Caco-2 (cell line): ENCODE data around the gene SLC22A7. TPM values are rescaled to one million over a fixed set of nuclear protein-coding genes. Genes with fewer than 3 reads are reported as not detected.

Experiments
- BruUV-seq: library from RNA; stranded (reverse); fragments of 400-500 nt; replicated peaks from 2 replicates; lab custom pipeline; 2021; lab: Mats Ljungman, UMichigan
- CTCF ChIA-PET: fragments of 300-600 bp; sonication (Branson Sonifier 250); formaldehyde crosslinking; loops from one replicate; lab custom pipeline; 2022; ENCODE audit warnings: antibody characterized with exemption; lab: Charles Lee
- POLR2A ChIA-PET: fragments of 300-600 bp; sonication (Branson Sonifier 250); formaldehyde crosslinking; loops from one replicate; lab custom pipeline; 2022; ENCODE audit warnings: antibody characterized with exemption; lab: Charles Lee
- DNase-seq, 2 experiments: peaks; one replicate each; pipeline versions ENCODE4 v3.0.0 to v3.0.0-alpha.2; 2020 to 2022
- H3K27me3 ChIP-seq: replicated peaks from 2 replicates; pipeline ENCODE4 v1.6.0; 2011; ENCODE audit warnings: low read length; ENCODE audit not compliant: control insufficient read depth, insufficient read depth
- H3K36me3 ChIP-seq: 2 replicates; pipeline ENCODE4 v1.5.1; 2011; ENCODE audit warnings: low read length; ENCODE audit not compliant: control insufficient read depth, insufficient read depth
- H3K4me1 ChIP-seq: fragments of 250-450 bp; sonication (Bioruptor Pico); 2 replicates; pipeline ENCODE4 v1.5.1; 2020; ENCODE audit warnings: mild to moderate bottlenecking
- H3K4me3 ChIP-seq: 2 replicates; pipeline ENCODE4 v1.5.1; 2011; ENCODE audit warnings: low read depth, mild to moderate bottlenecking, control low read depth, low read length
- H3K9me3 ChIP-seq: fragments of 250-450 bp; sonication (Bioruptor Pico); 2 replicates; pipeline ENCODE4 v1.5.1; 2020; ENCODE audit warnings: mild to moderate bottlenecking, moderate library complexity
- H3K27ac Mint-ChIP-seq: one replicate; pipeline ENCODE4 v1.8.0; 2022; ENCODE audit warnings: mixed read lengths; ENCODE audit not compliant: unreplicated experiment
- H3K27me3 Mint-ChIP-seq: one replicate; pipeline ENCODE4 v1.8.0; 2022; ENCODE audit warnings: mixed read lengths; ENCODE audit not compliant: insufficient read depth, unreplicated experiment
- H3K36me3 Mint-ChIP-seq: one replicate; pipeline ENCODE4 v1.8.0; 2022; ENCODE audit warnings: mild to moderate bottlenecking, mixed read lengths; ENCODE audit not compliant: insufficient read depth, unreplicated experiment
- H3K4me1 Mint-ChIP-seq: one replicate; pipeline ENCODE4 v1.8.0; 2022; ENCODE audit warnings: low read depth, mixed read lengths; ENCODE audit not compliant: unreplicated experiment
- H3K4me3 Mint-ChIP-seq: one replicate; pipeline ENCODE4 v1.8.0; 2022; ENCODE audit warnings: mild to moderate bottlenecking, moderate library complexity, mixed read lengths; ENCODE audit not compliant: unreplicated experiment
- H3K9me3 Mint-ChIP-seq: one replicate; pipeline ENCODE4 v1.8.0; 2022; ENCODE audit warnings: mixed read lengths; ENCODE audit not compliant: unreplicated experiment
- intact Hi-C: fragments of 100-400 bp; cut with micrococcal nuclease; formaldehyde crosslinking; loops from one replicate; pipeline ENCODE4 v1.10.0; 2022; ENCODE audit not compliant: unreplicated experiment
- total RNA-seq: library from RNA; stranded (reverse); gene quantifications from 2 replicates; pipeline ENCODE4 v1.2.3, GENCODE V29; 2022
- TF ChIP-seq, protein P1 (sequence below), 2 experiments: fragments of 200-600 bp in 1 of 2; IDR thresholded peaks; 1 replicate in 1 of 2; 2 replicates in 1 of 2; pipeline versions ENCODE4 v1.5.1 to v1.8.0; 2011 to 2022; ENCODE audit warnings: antibody characterized with exemption in 1 of 2, control low read depth in 1 of 2, inconsistent platforms in 1 of 2, low read depth in 1 of 2, low read length in 1 of 2, mild to moderate bottlenecking in 1 of 2, moderate library complexity in 1 of 2; ENCODE audit not compliant: insufficient read depth in 1 of 2, severe bottlenecking in 1 of 2, unreplicated experiment in 1 of 2

The SLC22A7 gene
- total RNA-seq, 1 experiment from 2014 or later = not detected

DNA sequence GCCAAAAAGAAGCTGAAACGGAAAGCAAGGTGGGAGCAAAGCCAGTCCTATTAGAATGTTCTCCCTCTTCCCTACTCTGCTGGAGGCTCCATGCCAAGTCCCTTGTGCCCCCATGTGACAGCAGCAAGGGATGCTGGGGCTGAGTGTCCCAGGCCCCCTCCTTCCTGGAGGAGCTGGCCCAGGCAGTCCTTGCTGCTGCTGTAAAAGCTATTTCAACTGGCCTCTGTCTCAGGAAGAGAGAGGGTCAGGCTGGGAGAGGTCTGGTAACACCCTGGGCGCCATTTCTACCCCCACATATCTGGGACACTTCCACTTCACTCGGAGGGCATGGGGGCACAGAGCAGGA is 29.7 kb upstream of the SLC22A7 start:
- Mint-ChIP-seq H3K27me3 (no peaks in the 10 kb centered on the region), H3K27ac (no peak overlapping the region), H3K4me3 (no peak overlapping the region), H3K9me3 (no peaks in the 10 kb centered on the region), H3K4me1 (peaks cover 18% of the 10 kb centered on the region), H3K36me3 (no peaks in the 10 kb centered on the region)
- Histone ChIP-seq H3K9me3 (no peaks in the 10 kb centered on the region), H3K36me3 (no peaks in the 10 kb centered on the region), H3K27me3 (no peaks in the 10 kb centered on the region), H3K4me3 (no peak overlapping the region), H3K4me1 (peaks cover 31% of the 10 kb centered on the region)
- ChIA-PET CTCF (interaction anchor here (0.5 to 1.1 kb wide), 6 partner anchors 12 to 96 kb away, joined by 3 to 5 read pairs (median 3); no protein-coding TSS in a partner anchor), POLR2A (interaction anchor here (0.8 kb wide), 1 partner anchor 86 kb away, joined by 3 read pairs; the partner anchor contains the start of gene CUL9)
- no TSS peak for BruUV-seq
- DNase-seq = no peak
- intact Hi-C loops = no loop called here
- TF ChIP-seq, protein P1, sequence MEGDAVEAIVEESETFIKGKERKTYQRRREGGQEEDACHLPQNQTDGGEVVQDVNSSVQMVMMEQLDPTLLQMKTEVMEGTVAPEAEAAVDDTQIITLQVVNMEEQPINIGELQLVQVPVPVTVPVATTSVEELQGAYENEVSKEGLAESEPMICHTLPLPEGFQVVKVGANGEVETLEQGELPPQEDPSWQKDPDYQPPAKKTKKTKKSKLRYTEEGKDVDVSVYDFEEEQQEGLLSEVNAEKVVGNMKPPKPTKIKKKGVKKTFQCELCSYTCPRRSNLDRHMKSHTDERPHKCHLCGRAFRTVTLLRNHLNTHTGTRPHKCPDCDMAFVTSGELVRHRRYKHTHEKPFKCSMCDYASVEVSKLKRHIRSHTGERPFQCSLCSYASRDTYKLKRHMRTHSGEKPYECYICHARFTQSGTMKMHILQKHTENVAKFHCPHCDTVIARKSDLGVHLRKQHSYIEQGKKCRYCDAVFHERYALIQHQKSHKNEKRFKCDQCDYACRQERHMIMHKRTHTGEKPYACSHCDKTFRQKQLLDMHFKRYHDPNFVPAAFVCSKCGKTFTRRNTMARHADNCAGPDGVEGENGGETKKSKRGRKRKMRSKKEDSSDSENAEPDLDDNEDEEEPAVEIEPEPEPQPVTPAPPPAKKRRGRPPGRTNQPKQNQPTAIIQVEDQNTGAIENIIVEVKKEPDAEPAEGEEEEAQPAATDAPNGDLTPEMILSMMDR (IDR thresholded peaks at IDR 0.05; ENCODE audit: insufficient read depth in 1 of 2, low read depth in 1 of 2, low read length in 1 of 2, severe bottlenecking in 1 of 2, unreplicated experiment in 1 of 2) = no peak

DNA sequence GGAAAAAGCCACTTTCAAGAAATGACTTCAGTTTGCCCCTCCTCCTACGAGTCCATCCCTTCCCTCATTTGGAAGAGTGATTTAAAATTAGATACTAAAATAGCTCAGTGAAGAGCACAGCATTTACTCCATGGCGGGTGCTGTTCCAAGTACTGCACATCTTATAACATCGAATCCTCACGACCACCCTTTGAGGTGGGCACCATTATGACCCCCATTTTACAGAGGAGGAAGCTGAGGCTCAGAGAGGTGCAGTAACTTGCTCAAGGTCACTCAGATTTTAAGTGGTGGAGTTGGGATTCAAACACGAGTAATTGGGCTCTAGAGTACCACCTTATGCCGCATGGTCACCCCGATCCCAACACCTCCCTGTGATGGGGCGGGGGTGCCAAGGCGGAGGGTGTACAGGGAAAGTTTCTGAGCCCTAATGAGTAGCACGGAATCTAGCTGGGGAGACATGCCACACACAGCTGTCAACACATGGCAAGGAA is 29.2 kb upstream of the SLC22A7 start:
- H3K27ac Mint-ChIP-seq = no peak overlapping the region
- intact Hi-C loops = no loop called here
- no peaks in the 10 kb centered on the region for H3K36me3 Mint-ChIP-seq
- TF ChIP-seq, protein P1 (IDR thresholded peaks at IDR 0.05; ENCODE audit: insufficient read depth in 1 of 2, low read depth in 1 of 2, low read length in 1 of 2, severe bottlenecking in 1 of 2, unreplicated experiment in 1 of 2) = no peak
- H3K27me3 ChIP-seq = no peaks in the 10 kb centered on the region
- CTCF ChIA-PET = interaction anchor here (1.0 kb wide), 2 partner anchors 67 to 87 kb away, joined by 3 read pairs; no protein-coding TSS in a partner anchor
- no peaks in the 10 kb centered on the region for H3K36me3 ChIP-seq
- H3K4me1 Mint-ChIP-seq = peaks cover 18% of the 10 kb centered on the region
- no peaks in the 10 kb centered on the region for H3K9me3 Mint-ChIP-seq
- H3K4me3 Mint-ChIP-seq = no peak overlapping the region
- H3K4me3 ChIP-seq = no peak overlapping the region
- no TSS peak for BruUV-seq
- no peak for DNase-seq
- peaks cover 31% of the 10 kb centered on the region for H3K4me1 ChIP-seq
- no peaks in the 10 kb centered on the region for H3K27me3 Mint-ChIP-seq
- POLR2A ChIA-PET = no interaction called here
- no peaks in the 10 kb centered on the region for H3K9me3 ChIP-seq

DNA sequence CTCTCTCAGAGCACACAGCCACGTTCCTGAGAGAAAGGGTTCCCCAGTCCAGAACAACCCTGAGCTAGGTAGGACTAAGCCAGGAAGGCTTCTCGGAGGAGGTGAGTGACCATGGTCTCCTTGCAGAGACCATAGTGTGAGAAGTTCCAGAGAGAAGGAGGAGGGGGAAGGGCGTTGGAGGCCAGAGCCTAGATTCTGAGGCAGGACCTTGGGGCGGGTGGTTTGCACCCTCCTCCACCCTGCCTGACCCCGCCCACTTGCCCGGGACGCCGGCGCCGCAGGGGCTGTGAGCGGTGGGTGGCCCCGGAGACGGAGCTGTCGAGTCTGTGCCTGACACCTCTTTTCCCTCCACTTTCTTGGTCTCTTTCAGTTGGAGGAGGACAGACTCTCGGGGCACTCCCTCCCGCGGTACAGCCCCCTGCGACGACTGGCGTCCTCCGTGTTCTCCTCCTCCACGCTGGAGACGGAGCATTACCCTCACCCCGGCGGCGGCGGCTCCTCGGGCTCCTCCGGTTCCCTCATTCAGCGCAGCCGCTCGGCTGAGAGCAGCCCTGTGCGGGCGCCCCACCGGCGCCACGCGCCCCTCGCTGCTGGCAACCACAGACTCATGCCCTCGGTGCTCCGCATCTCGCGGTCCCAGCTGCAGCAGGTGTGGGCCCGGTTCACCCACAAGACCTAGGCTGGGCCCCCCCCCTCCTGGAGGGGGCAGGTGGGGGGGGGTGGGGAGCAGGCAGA is 28.6 kb upstream of the SLC22A7 start:
- Histone ChIP-seq H3K36me3 (no peaks in the 10 kb centered on the region), H3K4me3 (no peak overlapping the region), H3K9me3 (no peaks in the 10 kb centered on the region), H3K27me3 (no peaks in the 10 kb centered on the region), H3K4me1 (peaks cover 35% of the 10 kb centered on the region)
- H3K36me3 Mint-ChIP-seq = no peaks in the 10 kb centered on the region
- H3K9me3 Mint-ChIP-seq = no peaks in the 10 kb centered on the region
- DNase-seq = no peak
- ChIA-PET POLR2A (interaction anchor here (0.6 kb wide), 1 partner anchor 235 kb away, joined by 7 read pairs; no protein-coding TSS in a partner anchor), CTCF (no interaction called here)
- H3K27me3 Mint-ChIP-seq = no peaks in the 10 kb centered on the region
- no peak overlapping the region for H3K27ac Mint-ChIP-seq
- TF ChIP-seq, protein P1 (IDR thresholded peaks at IDR 0.05; ENCODE audit: insufficient read depth in 1 of 2, low read depth in 1 of 2, low read length in 1 of 2, severe bottlenecking in 1 of 2, unreplicated experiment in 1 of 2) = no peak
- peaks cover 18% of the 10 kb centered on the region for H3K4me1 Mint-ChIP-seq
- intact Hi-C loops = no loop called here
- no TSS peak for BruUV-seq
- H3K4me3 Mint-ChIP-seq = no peak overlapping the region
